CD4-positive, alpha-beta T cell (primary cell): Measurements from ENCODE around the gene STARD8. TPM values are rescaled to one million over a fixed set of nuclear protein-coding genes. Genes with fewer than 3 reads are reported as not detected.

ENCODE experiments used
- ATAC-seq: fragments of 200-7000 bp; cut with Tn5 transposase; one replicate; pipeline ENCODE4 v1.10.0; 2022; ENCODE audit warnings: mild to moderate bottlenecking; ENCODE audit not compliant: poor library complexity
- CTCF ChIA-PET: fragments of 350-600 bp; sonication (Branson Sonifier 250); formaldehyde crosslinking; loops from one replicate; lab custom pipeline; 2021; ENCODE audit warnings: antibody characterized with exemption, inconsistent platforms; lab: Charles Lee
- POLR2A ChIA-PET: fragments of 350-600 bp; sonication (Branson Sonifier 250); formaldehyde crosslinking; loops from one replicate; lab custom pipeline; 2021; ENCODE audit warnings: antibody characterized with exemption, inconsistent platforms; lab: Charles Lee
- DNase-seq, 14 experiments: peaks; one replicate each; pipeline ENCODE4 v3.0.0-alpha.2; 2013 to 2020; ENCODE audit warnings: mixed read lengths in 2 of 14
- H3K27ac ChIP-seq, 2 donors: one replicate each; pipeline versions ENCODE4 v1.5.1 to v1.7.0; 2013; ENCODE audit warnings: low read length in 2 of 2, low read depth in 1 of 2, mild to moderate bottlenecking in 1 of 2
- H3K27me3 ChIP-seq, 2 experiments: 1 replicate in 1 of 2; 2 replicates in 1 of 2; pipeline versions ENCODE4 v1.6.1 to v1.7.0; 2013; ENCODE audit warnings: low read length in 2 of 2, control low read depth in 1 of 2, mild to moderate bottlenecking in 1 of 2, moderate library complexity in 1 of 2; ENCODE audit not compliant: insufficient read depth in 2 of 2, control insufficient read depth in 1 of 2
- H3K36me3 ChIP-seq: one replicate; pipeline ENCODE4 v1.6.1; 2013; ENCODE audit warnings: low read length, control low read depth; ENCODE audit not compliant: insufficient read depth
- H3K4me1 ChIP-seq: one replicate; pipeline ENCODE4 v1.6.1; 2013; ENCODE audit warnings: low read length, control low read depth; ENCODE audit not compliant: insufficient read depth
- H3K4me3 ChIP-seq: one replicate; pipeline ENCODE4 v1.5.1; 2013; ENCODE audit warnings: mild to moderate bottlenecking, low read length, moderate library complexity
- H3K9me3 ChIP-seq, 2 experiments: 1 replicate in 1 of 2; 2 replicates in 1 of 2; pipeline versions ENCODE4 v1.6.1 to v1.7.0; 2013; ENCODE audit warnings: low read length in 2 of 2, mild to moderate bottlenecking in 2 of 2, control low read depth in 1 of 2, moderate library complexity in 1 of 2; ENCODE audit not compliant: control insufficient read depth in 1 of 2, insufficient read depth in 1 of 2
- H3K27ac Mint-ChIP-seq: one replicate; pipeline ENCODE4 v1.8.0; 2020; ENCODE audit warnings: mixed read lengths
- H3K27me3 Mint-ChIP-seq: one replicate; pipeline ENCODE4 v1.8.0; 2021; ENCODE audit warnings: mixed read lengths
- H3K36me3 Mint-ChIP-seq: one replicate; pipeline ENCODE4 v1.8.0; 2021; ENCODE audit warnings: low read depth, mixed read lengths
- H3K4me1 Mint-ChIP-seq: one replicate; pipeline ENCODE4 v1.8.0; 2021; ENCODE audit warnings: low read depth, mixed read lengths
- H3K4me3 Mint-ChIP-seq: one replicate; pipeline ENCODE4 v1.8.0; 2020; ENCODE audit warnings: mild to moderate bottlenecking, mixed read lengths
- H3K9me3 Mint-ChIP-seq: one replicate; pipeline ENCODE4 v1.8.0; 2020; ENCODE audit warnings: mixed read lengths
- CTCF ChIP-seq: fragments of 200-600 bp; IDR thresholded peaks from one replicate; pipeline ENCODE4 v1.8.0; 2022; ENCODE audit warnings: antibody characterized with exemption, mild to moderate bottlenecking
- intact Hi-C, 2 experiments: fragments of 100-400 bp; cut with DNase I in 1 of 2; cut with micrococcal nuclease in 1 of 2; formaldehyde crosslinking; loops; one replicate each; pipeline versions ENCODE4 v1.15.1 to v1.9.0; 2023 to 2025; cut with DNase I, micrococcal nuclease
- total RNA-seq, 174 experiments: library from RNA in 2 of 174; stranded (reverse) in 2 of 174; gene quantifications; one replicate each; pipeline ENCODE4 v1.2.3 and lab custom pipeline; 2021 to 2026

Gene STARD8
- total RNA-seq, 2 experiments from 2014 or later, result 0.22 to 0.25 TPM

DNA sequence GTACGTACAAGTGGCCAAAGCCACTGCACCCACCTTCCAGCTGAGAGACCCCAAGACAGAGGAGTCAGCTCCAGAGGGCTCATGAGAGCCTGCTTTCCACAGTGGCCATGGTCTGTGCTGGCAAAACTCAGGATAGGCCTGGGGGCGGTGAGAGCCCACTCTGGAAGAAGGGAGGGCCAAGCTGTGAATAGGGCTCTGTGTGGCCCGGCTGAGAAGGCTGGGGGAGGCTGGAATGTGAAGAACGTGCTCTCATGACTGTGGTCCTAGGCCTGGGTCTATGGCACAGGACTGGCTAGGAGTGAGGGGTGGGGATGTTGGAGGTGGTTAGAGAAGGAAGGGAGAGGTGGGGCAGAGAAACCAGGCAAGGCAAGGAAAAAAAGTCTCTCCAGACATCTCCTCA lies 13.3 kb downstream of the STARD8 start:
- Histone ChIP-seq H3K27me3 (peaks cover 0 to 2% of the 10 kb centered on the region in 2 experiments), H3K4me1 (no peaks in the 10 kb centered on the region), H3K4me3 (no peak overlapping the region), H3K9me3 (no peaks in the 10 kb centered on the region), H3K36me3 (no peaks in the 10 kb centered on the region), H3K27ac (no peak overlapping the region)
- ATAC-seq (no peak), DNase-seq (no peak)
- CTCF ChIA-PET, result no interaction called here
- Mint-ChIP-seq H3K4me3 (no peak overlapping the region), H3K27ac (no peak overlapping the region), H3K9me3 (no peaks in the 10 kb centered on the region), H3K27me3 (peaks cover 4% of the 10 kb centered on the region), H3K4me1 (no peaks in the 10 kb centered on the region), H3K36me3 (no peaks in the 10 kb centered on the region)
- no peak for TF ChIP-seq CTCF
- intact Hi-C loops, result no loop called here
- POLR2A ChIA-PET, result no interaction called here

- no peak overlapping the region for H3K4me3 Mint-ChIP-seq
- no peaks in the 10 kb centered on the region for H3K36me3 Mint-ChIP-seq
- Histone ChIP-seq H3K9me3 (no peaks in the 10 kb centered on the region), H3K27ac (no peak overlapping the region), H3K4me1 (no peaks in the 10 kb centered on the region), H3K36me3 (no peaks in the 10 kb centered on the region), H3K27me3 (peaks cover 0 to 2% of the 10 kb centered on the region in 2 experiments), H3K4me3 (no peak overlapping the region)
- intact Hi-C loops, result no loop called here
- CTCF ChIA-PET, result no interaction called here
- ATAC-seq (no peak), DNase-seq (peak in 2 of 14 experiments; percentile 1 to 7)
- POLR2A ChIA-PET, result no interaction called here
- H3K27me3 Mint-ChIP-seq, result no peaks in the 10 kb centered on the region
- H3K27ac Mint-ChIP-seq, result no peak overlapping the region
- no peaks in the 10 kb centered on the region for H3K4me1 Mint-ChIP-seq
- TF ChIP-seq CTCF, result no peak
- no peaks in the 10 kb centered on the region for H3K9me3 Mint-ChIP-seq
Observed at GRCh38 chrX:68665502-68665901, 18.0 kb downstream of the STARD8 start.

DNA sequence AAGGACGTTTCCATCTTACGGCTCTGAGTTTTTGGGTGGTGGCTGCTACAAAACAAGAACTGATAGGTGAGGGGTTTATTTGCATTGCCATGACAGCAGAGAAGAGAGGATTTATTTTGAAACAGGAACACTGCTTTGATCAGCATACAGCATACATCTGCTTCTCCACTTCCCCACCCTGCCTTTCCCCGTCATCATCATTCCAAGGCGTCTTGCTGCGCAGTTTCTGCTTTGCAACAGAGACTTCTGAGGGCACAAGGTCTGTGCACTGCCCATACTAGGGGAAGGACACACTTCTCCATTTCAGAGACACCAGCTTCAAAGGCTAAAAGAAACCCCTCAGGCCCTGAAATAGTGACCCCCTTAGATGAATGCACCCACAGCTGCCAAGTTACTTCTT lies 19.1 kb downstream of the STARD8 start:
- intact Hi-C loops, result no loop called here
- Mint-ChIP-seq H3K4me3 (no peak overlapping the region), H3K27ac (no peak overlapping the region), H3K36me3 (no peaks in the 10 kb centered on the region), H3K4me1 (no peaks in the 10 kb centered on the region), H3K27me3 (no peaks in the 10 kb centered on the region), H3K9me3 (no peaks in the 10 kb centered on the region)
- Histone ChIP-seq H3K4me1 (no peaks in the 10 kb centered on the region), H3K4me3 (no peak overlapping the region), H3K27me3 (peaks cover 0 to 2% of the 10 kb centered on the region in 2 experiments), H3K9me3 (no peaks in the 10 kb centered on the region), H3K36me3 (no peaks in the 10 kb centered on the region), H3K27ac (no peak overlapping the region)
- no peak for ATAC-seq
- CTCF ChIA-PET, result no interaction called here
- DNase-seq, result peak in 3 of 14 experiments; percentile 10 to 35 (median 31)
- TF ChIP-seq CTCF, result no peak
- POLR2A ChIA-PET, result no interaction called here
